Astrocyte of the spinal cord (primary cell): Measurements from ENCODE around the gene CAMP.

Experiments
- DNase-seq: peaks from one replicate; pipeline ENCODE4 v3.0.0; 2011; ENCODE audit warnings: low read depth, low spot score
- H3K4me3 ChIP-seq: 2 replicates; pipeline ENCODE4 v1.5.1; 2011; ENCODE audit warnings: low read depth, mild to moderate bottlenecking, low read length, moderate library complexity
- CTCF ChIP-seq: IDR thresholded peaks from 2 replicates; pipeline ENCODE4 v1.5.1; 2012; ENCODE audit warnings: low read depth, mild to moderate bottlenecking, low read length, inconsistent platforms
- in situ Hi-C: cut with HindIII; loops from 2 replicates; pipeline ENCODE4 v1.10.0; 2017; ENCODE audit warnings: low sequenced_read_pairs

The CAMP gene

DNA sequence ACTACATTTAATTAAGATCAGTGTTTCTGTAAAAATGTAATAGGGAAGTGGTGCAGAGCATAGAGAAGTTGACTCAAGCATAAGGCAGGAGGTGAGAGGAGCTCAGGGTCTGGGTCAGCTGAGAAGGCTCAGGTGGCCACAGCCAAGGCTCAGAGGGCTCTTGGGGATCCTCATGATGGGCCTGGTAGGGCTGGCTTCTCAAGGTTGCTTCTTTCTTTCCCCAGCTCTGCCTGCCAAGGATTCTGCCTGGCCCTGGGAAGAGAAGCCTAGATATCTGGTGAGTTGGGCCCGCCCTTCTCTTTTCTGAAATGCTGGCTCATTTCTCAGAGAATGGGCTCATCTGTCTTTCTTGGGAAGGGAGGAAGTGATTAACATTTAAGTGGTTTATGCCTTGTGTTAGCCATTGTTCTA is 24.1 kb downstream of the CAMP start:
- in situ Hi-C loops = no loop called here
- no peak overlapping the region for H3K4me3 ChIP-seq
- no peak for TF ChIP-seq CTCF
- DNase-seq = no peak

- in situ Hi-C loops = no loop called here
- H3K4me3 ChIP-seq = no peak overlapping the region
- TF ChIP-seq CTCF = no peak
- DNase-seq = no peak
Observed at GRCh38 chr3:48248095-48248850, 25.0 kb downstream of the CAMP start.

DNA sequence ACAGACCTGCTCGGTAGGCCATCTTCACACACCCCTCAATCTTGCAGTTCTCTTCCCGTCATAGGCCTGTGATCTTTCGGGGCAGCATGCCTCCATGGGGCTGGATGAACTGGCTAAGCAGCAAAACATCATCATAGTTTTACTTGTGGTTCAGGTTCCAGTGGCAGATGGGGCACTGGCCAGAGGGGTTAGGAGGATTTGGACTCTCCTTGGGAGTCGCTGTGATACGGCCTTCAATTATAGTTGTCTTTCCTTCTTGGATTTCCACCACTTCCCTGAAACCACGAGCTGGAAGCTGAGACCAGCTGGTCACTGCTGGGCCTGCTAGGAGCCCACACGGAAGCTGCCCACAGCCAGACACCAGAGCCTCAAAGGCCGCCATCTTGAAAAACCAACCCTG is 33.3 kb downstream of the CAMP start:
- H3K4me3 ChIP-seq = no peak overlapping the region
- in situ Hi-C loops = no loop called here
- no peak for TF ChIP-seq CTCF
- DNase-seq = no peak

DNA sequence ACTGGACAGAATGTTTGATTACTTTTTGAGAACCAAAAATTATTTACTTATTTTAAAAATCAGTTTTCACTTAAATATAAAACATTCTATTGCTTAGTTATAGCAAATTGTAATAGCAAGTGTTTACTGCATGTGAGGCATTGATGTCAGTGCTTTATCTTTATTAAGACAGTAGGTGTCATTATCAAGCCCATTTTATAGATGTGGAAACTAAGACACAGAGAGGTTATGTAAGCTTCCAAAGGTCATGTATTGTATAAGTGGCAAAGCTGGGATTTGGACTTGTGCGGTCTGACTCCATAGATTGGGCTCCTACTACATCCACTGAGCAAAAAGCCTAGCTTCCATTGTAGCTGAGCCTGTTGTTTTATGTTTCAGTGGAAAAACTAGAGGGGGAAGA is 35.2 kb downstream of the CAMP start:
- no peak overlapping the region for H3K4me3 ChIP-seq
- in situ Hi-C loops = no loop called here
- no peak for DNase-seq
- TF ChIP-seq CTCF = no peak

- TF ChIP-seq CTCF = no peak
Observed at GRCh38 chr3:48267782-48268181, 44.5 kb downstream of the CAMP start.

DNA sequence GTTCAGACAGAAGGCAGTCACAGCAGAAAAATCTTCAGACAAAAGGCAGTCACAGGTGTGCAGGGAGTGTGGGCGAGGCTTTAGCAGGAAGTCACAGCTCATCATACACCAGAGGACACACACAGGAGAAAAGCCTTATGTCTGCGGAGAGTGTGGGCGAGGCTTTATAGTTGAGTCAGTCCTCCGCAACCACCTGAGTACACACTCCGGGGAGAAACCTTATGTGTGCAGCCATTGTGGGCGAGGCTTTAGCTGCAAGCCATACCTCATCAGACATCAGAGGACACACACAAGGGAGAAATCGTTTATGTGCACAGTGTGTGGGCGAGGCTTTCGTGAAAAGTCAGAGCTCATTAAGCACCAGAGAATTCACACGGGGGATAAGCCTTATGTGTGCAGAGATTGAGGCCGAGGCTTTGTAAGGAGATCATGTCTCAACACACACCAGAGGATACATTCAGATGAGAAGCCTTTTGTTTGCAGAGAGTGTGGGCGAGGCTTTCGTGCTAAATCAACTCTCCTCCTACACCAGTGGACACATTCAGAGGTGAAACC is 45.2 kb downstream of the CAMP start:
- no peak for TF ChIP-seq CTCF
- H3K4me3 ChIP-seq = no peak overlapping the region
- DNase-seq = no peak
- in situ Hi-C loops = no loop called here

More at GRCh38 chr3:48267782-48268181, 44.5 kb downstream of the CAMP start:
- DNase-seq = no peak
- in situ Hi-C loops = no loop called here
- H3K4me3 ChIP-seq = no peak overlapping the region
